HEK293 (cell line): ENCODE measurements around the gene NBPF1.
A peak's percentile ranks its signal among the peaks of the same experiment; 100 is the strongest.
"Not testable (repeated sequence)": the region's sequence is repeated elsewhere in the genome, so short reads cannot be mapped to it uniquely, and the experiment has no call there.

Experiments used
- CTCF ChIA-PET: fragments of 350-600 bp; formaldehyde crosslinking; extraction: SDS; loops from one replicate; lab custom pipeline; 2021; ENCODE audit warnings: antibody characterized with exemption; lab: Yijun Ruan, JAX
- POLR2A ChIA-PET: fragments of 300-600 bp; formaldehyde crosslinking; extraction: SDS; loops from one replicate; lab custom pipeline; 2020; ENCODE audit warnings: antibody characterized with exemption, inconsistent platforms; lab: Yijun Ruan, JAX
- H3K27ac ChIP-seq: fragments of 200-500 bp; sonication (Bioruptor generic); 2 replicates; pipeline ENCODE4 v1.5.1; 2014; ENCODE audit warnings: low read depth, low read length, control low read depth, inconsistent platforms; ENCODE audit errors: extremely low read depth
- H3K36me3 ChIP-seq, 2 experiments: fragments of 200-500 bp in 1 of 2; sonication (Bioruptor generic) in 1 of 2; 1 replicate in 1 of 2; 2 replicates in 1 of 2; pipeline ENCODE4 v1.5.1; 2014 to 2017; ENCODE audit warnings: inconsistent platforms in 2 of 2, low read length in 2 of 2; ENCODE audit not compliant: control insufficient read depth in 2 of 2, insufficient read depth in 1 of 2
- H3K4me1 ChIP-seq: fragments of 200-500 bp; sonication (Bioruptor generic); 2 replicates; pipeline ENCODE4 v1.5.1; 2014; ENCODE audit warnings: mild to moderate bottlenecking, low read length, inconsistent platforms; ENCODE audit not compliant: control insufficient read depth, insufficient read depth
- H3K4me3 ChIP-seq: 2 replicates; pipeline ENCODE4 v1.5.1; 2011; ENCODE audit warnings: low read depth, mild to moderate bottlenecking, control low read depth, low read length, moderate library complexity
- H3K9me3 ChIP-seq: fragments of 200-500 bp; sonication (Bioruptor generic); 2 replicates; pipeline ENCODE4 v1.5.1; 2014; ENCODE audit warnings: low read depth, low read length, inconsistent platforms; ENCODE audit not compliant: control insufficient read depth, insufficient read depth
- BCL11A ChIP-seq: fragments of 450-650 bp; formaldehyde crosslinking; IDR thresholded peaks from 2 replicates; pipeline ENCODE4 v1.5.1; 2016; ENCODE audit warnings: low read depth, missing biosample characterization, missing genetic modification characterization
- GFI1B ChIP-seq: fragments of 450-650 bp; formaldehyde crosslinking; IDR thresholded peaks from 2 replicates; pipeline ENCODE4 v1.5.1; 2016; ENCODE audit warnings: missing biosample characterization, missing genetic modification characterization
- GLIS1 ChIP-seq: fragments of 450-650 bp; formaldehyde crosslinking; IDR thresholded peaks from 2 replicates; pipeline ENCODE4 v1.5.1; 2016; ENCODE audit warnings: missing biosample characterization, missing genetic modification characterization
- SP7 ChIP-seq: fragments of 450-650 bp; formaldehyde crosslinking; IDR thresholded peaks from 2 replicates; pipeline ENCODE4 v1.5.1; 2016; ENCODE audit warnings: missing biosample characterization, missing genetic modification characterization
- ZBTB17 ChIP-seq: fragments of 450-650 bp; formaldehyde crosslinking; IDR thresholded peaks from 2 replicates; pipeline ENCODE4 v1.5.1; 2016; ENCODE audit warnings: missing biosample characterization, missing genetic modification characterization
- ZBTB20 ChIP-seq: fragments of 450-650 bp; formaldehyde crosslinking; IDR thresholded peaks from 2 replicates; pipeline ENCODE4 v1.5.1; 2016; ENCODE audit warnings: missing biosample characterization, missing genetic modification characterization
- ZFP37 ChIP-seq: fragments of 450-650 bp; formaldehyde crosslinking; IDR thresholded peaks from 2 replicates; pipeline ENCODE4 v1.5.1; 2016; ENCODE audit warnings: missing biosample characterization, missing genetic modification characterization
- ZNF10 ChIP-seq: fragments of 450-650 bp; formaldehyde crosslinking; IDR thresholded peaks from 2 replicates; pipeline ENCODE4 v1.5.1; 2017; ENCODE audit warnings: missing biosample characterization, missing genetic modification characterization
- ZNF2 ChIP-seq: fragments of 450-650 bp; formaldehyde crosslinking; IDR thresholded peaks from 2 replicates; pipeline ENCODE4 v1.5.1; 2016; ENCODE audit warnings: missing biosample characterization, missing genetic modification characterization
- ZNF335 ChIP-seq: fragments of 450-650 bp; formaldehyde crosslinking; conservative IDR thresholded peaks from 2 replicates; pipeline ENCODE4 v1.5.1; 2016; ENCODE audit warnings: missing biosample characterization, missing genetic modification characterization
- ZNF561 ChIP-seq: fragments of 450-650 bp; IDR thresholded peaks from 2 replicates; pipeline ENCODE4 v1.5.1; 2018; ENCODE audit warnings: missing biosample characterization, missing genetic modification characterization, borderline replicate concordance
- ZNF610 ChIP-seq: fragments of 450-650 bp; formaldehyde crosslinking; IDR thresholded peaks from 2 replicates; pipeline ENCODE4 v1.5.1; 2016; ENCODE audit warnings: missing biosample characterization, missing genetic modification characterization, borderline replicate concordance
- TF ChIP-seq, protein P1 (sequence below): fragments of 450-650 bp; formaldehyde crosslinking; IDR thresholded peaks from 2 replicates; pipeline ENCODE4 v1.5.1; 2016; ENCODE audit warnings: missing biosample characterization, missing genetic modification characterization
- TF ChIP-seq, protein P2 (sequence below): fragments of 450-650 bp; formaldehyde crosslinking; IDR thresholded peaks from 2 replicates; pipeline ENCODE4 v1.5.1; 2017; ENCODE audit warnings: missing biosample characterization, missing genetic modification characterization

The NBPF1 gene

DNA sequence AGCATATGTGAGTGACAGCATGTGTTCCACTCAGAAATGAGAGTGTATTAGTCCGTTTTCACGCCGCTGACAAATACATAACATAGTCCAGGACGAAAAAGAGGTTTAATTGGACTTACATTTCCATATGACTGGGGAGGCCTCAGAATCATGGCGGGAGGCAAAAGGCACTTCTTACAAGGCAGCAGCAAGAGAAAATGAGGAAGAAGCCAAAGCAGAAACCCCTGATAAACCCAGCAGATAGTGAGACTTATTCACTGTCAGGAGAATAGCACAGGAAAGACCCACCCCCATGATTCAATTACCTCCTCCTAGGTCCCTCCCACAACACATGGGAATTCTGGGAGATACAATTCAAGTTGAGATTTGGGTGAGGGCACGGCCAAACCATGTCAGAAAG is 75.8 kb downstream of the NBPF1 start:
- H3K9me3 ChIP-seq, H3K4me1 ChIP-seq, H3K4me3 ChIP-seq, CTCF ChIA-PET, POLR2A ChIA-PET, H3K36me3 ChIP-seq, H3K27ac ChIP-seq: not testable (repeated sequence)
- TF ChIP-seq, protein P1, sequence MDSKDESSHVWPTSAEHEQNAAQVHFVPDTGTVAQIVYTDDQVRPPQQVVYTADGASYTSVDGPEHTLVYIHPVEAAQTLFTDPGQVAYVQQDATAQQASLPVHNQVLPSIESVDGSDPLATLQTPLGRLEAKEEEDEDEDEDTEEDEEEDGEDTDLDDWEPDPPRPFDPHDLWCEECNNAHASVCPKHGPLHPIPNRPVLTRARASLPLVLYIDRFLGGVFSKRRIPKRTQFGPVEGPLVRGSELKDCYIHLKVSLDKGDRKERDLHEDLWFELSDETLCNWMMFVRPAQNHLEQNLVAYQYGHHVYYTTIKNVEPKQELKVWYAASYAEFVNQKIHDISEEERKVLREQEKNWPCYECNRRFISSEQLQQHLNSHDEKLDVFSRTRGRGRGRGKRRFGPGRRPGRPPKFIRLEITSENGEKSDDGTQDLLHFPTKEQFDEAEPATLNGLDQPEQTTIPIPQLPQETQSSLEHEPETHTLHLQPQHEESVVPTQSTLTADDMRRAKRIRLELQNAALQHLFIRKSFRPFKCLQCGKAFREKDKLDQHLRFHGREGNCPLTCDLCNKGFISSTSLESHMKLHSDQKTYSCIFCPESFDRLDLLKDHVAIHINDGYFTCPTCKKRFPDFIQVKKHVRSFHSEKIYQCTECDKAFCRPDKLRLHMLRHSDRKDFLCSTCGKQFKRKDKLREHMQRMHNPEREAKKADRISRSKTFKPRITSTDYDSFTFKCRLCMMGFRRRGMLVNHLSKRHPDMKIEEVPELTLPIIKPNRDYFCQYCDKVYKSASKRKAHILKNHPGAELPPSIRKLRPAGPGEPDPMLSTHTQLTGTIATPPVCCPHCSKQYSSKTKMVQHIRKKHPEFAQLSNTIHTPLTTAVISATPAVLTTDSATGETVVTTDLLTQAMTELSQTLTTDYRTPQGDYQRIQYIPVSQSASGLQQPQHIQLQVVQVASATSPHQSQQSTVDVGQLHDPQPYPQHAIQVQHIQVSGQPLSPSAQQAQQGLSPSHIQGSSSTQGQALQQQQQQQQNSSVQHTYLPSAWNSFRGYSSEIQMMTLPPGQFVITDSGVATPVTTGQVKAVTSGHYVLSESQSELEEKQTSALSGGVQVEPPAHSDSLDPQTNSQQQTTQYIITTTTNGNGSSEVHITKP (tag by site-specific recombination): peak; percentile 38; the same call in 1 of the 2 replicates

DNA sequence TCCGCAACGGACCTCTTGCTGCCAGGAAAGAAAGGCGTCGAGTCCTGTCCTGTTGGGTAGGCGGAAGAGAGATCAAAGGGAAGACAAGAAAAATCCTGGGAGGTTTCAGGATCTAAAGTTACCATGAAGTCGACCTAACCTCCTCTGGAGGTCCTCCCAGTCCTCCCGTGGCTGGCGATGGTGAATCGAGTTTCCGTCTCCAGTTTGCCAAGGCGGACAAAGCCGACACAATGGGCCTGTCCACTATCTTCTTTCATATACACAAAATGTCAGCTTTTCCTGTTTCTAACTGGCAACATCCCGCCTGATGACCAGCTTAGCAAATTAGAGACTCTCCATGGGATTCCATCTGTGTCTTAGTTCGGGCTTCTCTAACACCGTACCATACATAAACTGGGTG is 76.6 kb downstream of the NBPF1 start:
- CTCF ChIA-PET: not testable (repeated sequence)

DNA sequence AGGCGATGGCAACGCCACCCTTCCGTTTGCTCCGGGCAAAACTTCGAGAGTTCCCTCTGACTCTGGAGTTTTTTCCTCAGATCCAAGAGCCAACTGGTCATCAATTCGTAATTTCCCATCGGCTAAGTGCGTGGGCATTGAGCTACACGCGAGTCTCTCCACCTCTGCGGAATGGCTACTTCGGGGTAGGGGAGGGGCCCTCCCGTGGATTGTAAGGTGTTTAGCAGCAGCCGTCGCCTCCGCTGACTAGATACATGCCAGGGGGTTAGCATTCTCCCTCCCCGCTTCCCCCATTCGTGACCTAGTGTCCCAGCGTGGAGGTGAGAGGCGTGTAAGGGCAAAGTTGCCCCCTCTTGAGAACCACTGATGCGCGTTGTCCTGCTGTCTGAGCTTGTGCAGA is 77.5 kb downstream of the NBPF1 start:
- POLR2A ChIA-PET, CTCF ChIA-PET, H3K27ac ChIP-seq, H3K36me3 ChIP-seq, H3K4me1 ChIP-seq, H3K9me3 ChIP-seq, H3K4me3 ChIP-seq: not testable (repeated sequence)

More for the DNA sequence above, 76.6 kb downstream of the NBPF1 start:
- H3K36me3 ChIP-seq, H3K9me3 ChIP-seq, POLR2A ChIA-PET, H3K27ac ChIP-seq, H3K4me1 ChIP-seq, H3K4me3 ChIP-seq: not testable (repeated sequence)

DNA sequence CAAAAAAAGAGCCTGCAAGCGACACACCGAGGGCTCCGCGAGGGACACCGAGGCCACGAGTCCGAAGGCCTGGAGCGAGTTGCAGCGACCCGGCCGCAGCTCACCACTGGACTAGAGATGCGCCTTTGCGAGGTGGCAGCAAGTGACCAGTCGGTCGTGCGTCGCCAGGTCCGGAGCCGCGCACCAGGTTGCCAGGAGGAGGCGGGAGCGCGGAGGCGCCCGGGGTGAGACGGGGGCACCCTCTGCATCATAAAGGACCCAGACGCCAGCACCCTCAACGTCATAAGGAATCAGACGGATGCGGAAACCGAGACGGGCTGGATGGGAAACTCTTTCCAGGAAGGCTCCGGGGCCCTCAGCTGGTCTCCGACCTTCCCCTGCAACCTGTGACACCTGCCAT is 77.9 kb downstream of the NBPF1 start:
- not testable (repeated sequence) for H3K27ac ChIP-seq, H3K36me3 ChIP-seq, H3K4me3 ChIP-seq, H3K4me1 ChIP-seq, H3K9me3 ChIP-seq
- ChIA-PET POLR2A (interaction anchor here (1.0 kb wide), 1 partner anchor 22 kb away, joined by 5 read pairs; no protein-coding TSS in a partner anchor), CTCF (interaction anchor here (0.7 kb wide), 1 partner anchor 1380 kb away, joined by 3 read pairs; no protein-coding TSS in a partner anchor)

DNA sequence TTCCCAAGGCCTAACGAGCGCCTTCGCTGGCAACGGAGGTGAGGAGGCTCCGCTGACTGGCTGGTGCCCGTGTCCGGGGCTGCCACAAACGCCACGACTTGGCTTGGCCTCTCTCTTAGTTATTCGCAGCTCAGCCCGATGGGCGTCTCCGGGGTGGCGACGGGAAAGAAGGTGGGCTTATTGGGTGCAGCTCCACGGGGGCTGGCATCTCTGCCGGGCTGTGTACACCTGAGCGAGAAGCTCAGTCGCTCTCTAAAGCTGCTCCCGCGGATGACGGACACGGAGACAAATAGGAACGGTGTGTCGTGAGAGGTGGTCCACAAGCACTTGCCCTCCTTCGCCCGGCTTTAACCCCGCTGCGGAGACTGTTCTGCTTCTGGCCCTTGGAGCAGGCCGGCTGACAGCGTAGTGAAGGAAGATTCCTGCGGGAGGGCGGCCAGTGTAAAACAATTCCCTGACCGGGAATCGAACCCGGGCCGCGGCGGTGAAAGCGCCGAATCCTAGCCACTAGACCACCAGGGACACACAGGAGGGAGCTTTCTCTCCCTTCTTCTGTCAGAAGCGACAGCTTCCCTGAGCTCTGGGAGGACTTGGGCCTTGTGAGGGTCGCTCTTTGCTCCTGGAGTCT is 78.4 kb downstream of the NBPF1 start:
- CTCF ChIA-PET: interaction anchor here (0.7 kb wide), 1 partner anchor 1380 kb away, joined by 3 read pairs; no protein-coding TSS in a partner anchor
- H3K27ac ChIP-seq, H3K36me3 ChIP-seq, H3K4me1 ChIP-seq, H3K9me3 ChIP-seq: not testable (repeated sequence)
- POLR2A ChIA-PET: interaction anchor here (1.0 kb wide), 1 partner anchor 21 kb away, joined by 5 read pairs; no protein-coding TSS in a partner anchor
- H3K4me3 ChIP-seq: peak overlapping the region; percentile 14
- TF ChIP-seq, protein P2, sequence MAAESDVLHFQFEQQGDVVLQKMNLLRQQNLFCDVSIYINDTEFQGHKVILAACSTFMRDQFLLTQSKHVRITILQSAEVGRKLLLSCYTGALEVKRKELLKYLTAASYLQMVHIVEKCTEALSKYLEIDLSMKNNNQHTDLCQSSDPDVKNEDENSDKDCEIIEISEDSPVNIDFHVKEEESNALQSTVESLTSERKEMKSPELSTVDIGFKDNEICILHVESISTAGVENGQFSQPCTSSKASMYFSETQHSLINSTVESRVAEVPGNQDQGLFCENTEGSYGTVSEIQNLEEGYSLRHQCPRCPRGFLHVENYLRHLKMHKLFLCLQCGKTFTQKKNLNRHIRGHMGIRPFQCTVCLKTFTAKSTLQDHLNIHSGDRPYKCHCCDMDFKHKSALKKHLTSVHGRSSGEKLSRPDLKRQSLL (tag by site-specific recombination): peak; percentile 70; the same call in 1 of the 2 replicates
- TF ChIP-seq ZNF561 (tag by site-specific recombination) (peak; percentile 73), BCL11A (tag by site-specific recombination) (peak; percentile 99), ZBTB17 (peak; percentile 55; the same call in 1 of the 2 replicates), GFI1B (0 out of 2 replicates have a peak, but pooled peaks have one; percentile 12), GLIS1 (tag by site-specific recombination) (peak; percentile 41; the same call in 1 of the 2 replicates), ZNF610 (tag by site-specific recombination) (peak; percentile 42; the same call in 1 of the 2 replicates), ZNF10 (tag by site-specific recombination) (peak; percentile 58; the same call in 1 of the 2 replicates), ZNF335 (tag by site-specific recombination) (0 out of 2 replicates have a peak, but pooled peaks have one; percentile 25), ZNF2 (peak; percentile 50; the same call in 1 of the 2 replicates), ZBTB20 (peak; percentile 83), ZFP37 (tag by site-specific recombination) (0 out of 2 replicates have a peak, but pooled peaks have one; percentile 27), SP7 (tag by site-specific recombination) (peak; percentile 63; the same call in 1 of the 2 replicates)
- TF ChIP-seq, protein P1 (tag by site-specific recombination): peak; percentile 73
